OCI-LY3 (cell line): ENCODE data around the gene ZNF692.

Experiments
- H2AFZ ChIP-seq: fragments of 200-600, 300-600 bp; shearing (Covaris generic); 2 replicates; pipeline ENCODE4 v1.6.0; 2014; ENCODE audit warnings: antibody characterized with exemption, low read depth, low read length
- H3K27ac ChIP-seq: fragments of 200-600, 300-600 bp; sonication (generic); 2 replicates; pipeline ENCODE4 v1.5.1; 2014; ENCODE audit warnings: mild to moderate bottlenecking, low read length, moderate library complexity, mixed read lengths
- H3K27me3 ChIP-seq: fragments of 200-600, 300-600 bp; sonication (generic); 2 replicates; pipeline ENCODE4 v1.6.1; 2014; ENCODE audit warnings: low read depth, low read length, mixed read lengths
- H3K36me3 ChIP-seq: fragments of 200-600, 300-600 bp; sonication (generic); replicated peaks from 2 replicates; pipeline ENCODE3; 2014; ENCODE audit warnings: low read depth, low read length, mixed read lengths
- H3K4me1 ChIP-seq: fragments of 300-600, 200-600 bp; sonication (generic); 2 replicates; pipeline ENCODE4 v1.6.1; 2014; ENCODE audit warnings: low read length, mixed read lengths
- H3K4me2 ChIP-seq: fragments of 200-600, 300-600 bp; sonication (generic); 2 replicates; pipeline ENCODE4 v1.6.1; 2014; ENCODE audit warnings: low read length, mixed read lengths
- H3K4me3 ChIP-seq: fragments of 300-600, 200-600 bp; sonication (generic); 2 replicates; pipeline ENCODE4 v1.5.1; 2014; ENCODE audit warnings: antibody characterized with exemption, mild to moderate bottlenecking, low read length, moderate library complexity
- H3K79me2 ChIP-seq: fragments of 300-600, 200-600 bp; shearing (Covaris generic); 2 replicates; pipeline ENCODE4 v1.6.1; 2014; ENCODE audit warnings: mild to moderate bottlenecking, low read length, mixed read lengths
- H3K9ac ChIP-seq: fragments of 300-600, 200-600 bp; shearing (Covaris generic); 2 replicates; pipeline ENCODE4 v1.6.0; 2014; ENCODE audit warnings: mild to moderate bottlenecking, low read length, moderate library complexity
- H3K9me3 ChIP-seq: fragments of 200-600, 300-600 bp; shearing (Covaris generic); 2 replicates; pipeline ENCODE4 v1.6.1; 2014; ENCODE audit warnings: low read length, mixed read lengths; ENCODE audit not compliant: insufficient read depth
- H4K20me1 ChIP-seq: fragments of 200-600, 300-600 bp; sonication (generic); 2 replicates; pipeline ENCODE4 v1.6.1; 2016; ENCODE audit warnings: low read length, mixed read lengths; ENCODE audit not compliant: insufficient read depth
- CTCF ChIP-seq: fragments of 200-600, 300-600 bp; sonication (generic); IDR thresholded peaks from 2 replicates; pipeline ENCODE4 v1.5.1; 2014; ENCODE audit warnings: antibody characterized with exemption, low read length, low read depth
- EZH2phosphoT487 ChIP-seq: fragments of 200-600 bp; shearing (Covaris generic); IDR thresholded peaks from 2 replicates; pipeline ENCODE4 v1.6.1; 2018; ENCODE audit warnings: antibody characterized with exemption, mixed run types, low read depth

Gene ZNF692

GRCh38 chr1:248905662-248906008 lies 46.8 kb upstream of the ZNF692 start:
- Histone ChIP-seq H3K9ac (peak overlapping the region; percentile 89), H4K20me1 (no peaks in the 10 kb centered on the region), H2AFZ (peak overlapping the region; percentile 90), H3K4me1 (peaks cover 13% of the 10 kb centered on the region; the same call in 1 of the 2 replicates), H3K4me3 (peak overlapping the region; percentile 88), H3K27ac (peak overlapping the region; percentile 79), H3K27me3 (0 out of 2 replicates have a peak, but pooled peaks cover 7% of the 10 kb centered on the region), H3K36me3 (no peaks in the 10 kb centered on the region), H3K9me3 (no peaks in the 10 kb centered on the region), H3K79me2 (peaks cover 5% of the 10 kb centered on the region; the same call in 1 of the 2 replicates), H3K4me2 (peak overlapping the region; percentile 94)
- no peak for TF ChIP-seq EZH2phosphoT487
- no peak for TF ChIP-seq CTCF

GRCh38 chr1:248904437-248905216 lies 45.7 kb upstream of the ZNF692 start:
- Histone ChIP-seq H3K36me3 (no peaks in the 10 kb centered on the region), H3K27me3 (peaks cover 13% of the 10 kb centered on the region; the same call in 1 of the 2 replicates), H4K20me1 (no peaks in the 10 kb centered on the region), H3K79me2 (peaks cover 5% of the 10 kb centered on the region; the same call in 1 of the 2 replicates), H2AFZ (no peak overlapping the region), H3K4me2 (peak overlapping the region; percentile 94), H3K27ac (no peak overlapping the region), H3K9ac (no peak overlapping the region), H3K4me3 (no peak overlapping the region), H3K4me1 (peaks cover 13% of the 10 kb centered on the region; the same call in 1 of the 2 replicates), H3K9me3 (no peaks in the 10 kb centered on the region)
- no peak for TF ChIP-seq EZH2phosphoT487

- H3K27me3 ChIP-seq = peaks cover 27% of the 10 kb centered on the region; the same call in 1 of the 2 replicates
- H3K36me3 ChIP-seq = no peaks in the 10 kb centered on the region
- no peaks in the 10 kb centered on the region for H3K9me3 ChIP-seq
- H3K9ac ChIP-seq = no peak overlapping the region
- H4K20me1 ChIP-seq = no peaks in the 10 kb centered on the region
- no peak overlapping the region for H3K27ac ChIP-seq
- H3K4me3 ChIP-seq = no peak overlapping the region
- TF ChIP-seq EZH2phosphoT487 (no peak), CTCF (no peak)
- no peaks in the 10 kb centered on the region for H3K79me2 ChIP-seq
- H2AFZ ChIP-seq = no peak overlapping the region
- peaks cover 8% of the 10 kb centered on the region; the same call in 1 of the 2 replicates for H3K4me1 ChIP-seq
- H3K4me2 ChIP-seq = no peak overlapping the region
Measured at GRCh38 chr1:248901578-248901977, 42.7 kb upstream of the ZNF692 start.

- Histone ChIP-seq H3K27ac (no peak overlapping the region), H2AFZ (no peak overlapping the region), H3K4me2 (no peak overlapping the region), H3K9me3 (no peaks in the 10 kb centered on the region), H3K36me3 (no peaks in the 10 kb centered on the region), H4K20me1 (no peaks in the 10 kb centered on the region), H3K9ac (no peak overlapping the region), H3K4me1 (peaks cover 7% of the 10 kb centered on the region; the same call in 1 of the 2 replicates), H3K79me2 (no peaks in the 10 kb centered on the region), H3K27me3 (peaks cover 27% of the 10 kb centered on the region; the same call in 1 of the 2 replicates), H3K4me3 (no peak overlapping the region)
- TF ChIP-seq EZH2phosphoT487 (no peak), CTCF (no peak)
Measured at GRCh38 chr1:248900637-248901036, 41.8 kb upstream of the ZNF692 start.
